Muscle of leg (tissue), 11 donors: ENCODE measurements around the gene TBC1D5. TPM values are rescaled to one million over a fixed set of nuclear protein-coding genes. Genes with fewer than 3 reads are reported as not detected.
"Not testable (repeated sequence)": the region's sequence is repeated elsewhere in the genome, so short reads cannot be mapped to it uniquely, and the experiment has no call there.

Experiments used
- DNase-seq: peaks from one replicate; pipeline ENCODE4 v3.0.0; 2013
- H3K27ac ChIP-seq: one replicate; pipeline ENCODE4 v1.5.1; 2013; ENCODE audit warnings: mild to moderate bottlenecking, low read length, control low read depth
- H3K27me3 ChIP-seq: one replicate; pipeline ENCODE4 v1.6.1; 2013; ENCODE audit warnings: low read length; ENCODE audit not compliant: control insufficient read depth, insufficient read depth
- H3K36me3 ChIP-seq: one replicate; pipeline ENCODE4 v1.6.1; 2013; ENCODE audit warnings: low read length; ENCODE audit not compliant: control insufficient read depth, insufficient read depth
- H3K4me1 ChIP-seq: one replicate; pipeline ENCODE4 v1.6.1; 2013; ENCODE audit warnings: low read length; ENCODE audit not compliant: control insufficient read depth, insufficient read depth
- H3K4me3 ChIP-seq: one replicate; pipeline ENCODE4 v1.5.1; 2013; ENCODE audit warnings: low read length, control low read depth
- H3K9me3 ChIP-seq: replicated peaks from 2 replicates; pipeline ENCODE4 v1.6.1; 2013; ENCODE audit warnings: low read depth, low read length; ENCODE audit not compliant: control insufficient read depth
- WGBS: methylation state at CpG from one replicate; pipeline ENCODE4 v1.1.5; 2013; ENCODE audit warnings: missing lambda C conversion rate; ENCODE audit not compliant: insufficient coverage; 5-methylcytosine and 5-hydroxymethylcytosine counted together
- polyA plus RNA-seq, 8 donors: library from polyadenylated mRNA; unstranded; fragments of 120-200 nt; gene quantifications; one replicate each; pipeline versions ENCODE4 v1.2.1 to v1.2.3, GENCODE V29; 2013; ENCODE audit warnings: inconsistent platforms in 1 of 8, low replicate concordance in 1 of 8; ENCODE audit not compliant: insufficient read length in 8 of 8, insufficient read depth in 1 of 8
- total RNA-seq: library from RNA; stranded (reverse); fragments of 120-200 nt; gene quantifications from one replicate; pipeline ENCODE4 v1.2.4, GENCODE V29; 2013

TBC1D5 gene
- total and polyA plus RNA-seq, 9 donors, result 19.0 to 58.7 (median 32.6) TPM

DNA sequence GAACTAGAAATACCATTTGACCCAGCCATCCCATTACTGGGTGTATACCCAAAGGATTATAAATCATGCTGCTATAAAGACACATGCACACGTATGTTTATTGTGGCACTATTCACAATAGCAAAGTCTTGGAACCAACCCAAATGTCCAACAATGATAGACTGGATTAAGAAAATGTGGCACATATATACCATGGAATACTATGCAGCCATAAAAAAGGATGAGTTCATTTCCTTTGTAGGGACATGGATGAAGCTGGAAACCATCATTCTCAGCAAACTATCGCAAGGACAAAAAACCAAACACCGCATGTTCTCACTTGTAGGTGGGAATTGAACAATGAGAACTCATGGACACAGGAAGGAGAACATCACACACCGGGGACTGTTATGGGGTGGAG, 210.0 kb downstream of the TBC1D5 start:
- WGBS, result 100% methylated on average over 2 of the region's 4 CpGs
- not testable (repeated sequence) for H3K4me1 ChIP-seq

DNA sequence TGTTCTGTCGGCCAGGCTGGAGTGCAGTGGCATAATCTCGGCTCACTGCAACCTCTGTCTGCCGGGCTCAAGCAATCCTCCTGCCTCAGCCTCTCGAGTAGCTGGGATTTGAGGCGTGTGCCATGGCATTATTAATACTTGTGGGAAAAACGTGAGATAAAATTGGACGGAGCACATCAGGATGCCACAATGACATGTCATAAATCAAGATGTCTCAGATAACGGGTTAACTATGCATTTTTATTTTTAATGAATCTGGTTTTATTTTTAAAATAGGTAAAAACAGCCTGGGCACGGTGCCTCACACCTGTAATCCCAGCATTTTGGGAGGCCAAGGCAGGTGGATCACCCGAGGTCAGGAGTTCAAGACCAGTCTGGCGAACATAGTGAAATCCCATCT, 212.8 kb downstream of the TBC1D5 start:
- Histone ChIP-seq H3K27ac (no peak overlapping the region), H3K4me3 (no peak overlapping the region), H3K9me3 (no peaks in the 10 kb centered on the region), H3K36me3 (no peaks in the 10 kb centered on the region), H3K27me3 (no peaks in the 10 kb centered on the region), H3K4me1 (no peaks in the 10 kb centered on the region)
- no peak for DNase-seq
- 87% methylated on average over 6 of the region's 11 CpGs for WGBS

More for the DNA sequence above, 210.0 kb downstream of the TBC1D5 start:
- H3K9me3 ChIP-seq, H3K27ac ChIP-seq, DNase-seq, H3K36me3 ChIP-seq, H3K27me3 ChIP-seq, H3K4me3 ChIP-seq: not testable (repeated sequence)

DNA sequence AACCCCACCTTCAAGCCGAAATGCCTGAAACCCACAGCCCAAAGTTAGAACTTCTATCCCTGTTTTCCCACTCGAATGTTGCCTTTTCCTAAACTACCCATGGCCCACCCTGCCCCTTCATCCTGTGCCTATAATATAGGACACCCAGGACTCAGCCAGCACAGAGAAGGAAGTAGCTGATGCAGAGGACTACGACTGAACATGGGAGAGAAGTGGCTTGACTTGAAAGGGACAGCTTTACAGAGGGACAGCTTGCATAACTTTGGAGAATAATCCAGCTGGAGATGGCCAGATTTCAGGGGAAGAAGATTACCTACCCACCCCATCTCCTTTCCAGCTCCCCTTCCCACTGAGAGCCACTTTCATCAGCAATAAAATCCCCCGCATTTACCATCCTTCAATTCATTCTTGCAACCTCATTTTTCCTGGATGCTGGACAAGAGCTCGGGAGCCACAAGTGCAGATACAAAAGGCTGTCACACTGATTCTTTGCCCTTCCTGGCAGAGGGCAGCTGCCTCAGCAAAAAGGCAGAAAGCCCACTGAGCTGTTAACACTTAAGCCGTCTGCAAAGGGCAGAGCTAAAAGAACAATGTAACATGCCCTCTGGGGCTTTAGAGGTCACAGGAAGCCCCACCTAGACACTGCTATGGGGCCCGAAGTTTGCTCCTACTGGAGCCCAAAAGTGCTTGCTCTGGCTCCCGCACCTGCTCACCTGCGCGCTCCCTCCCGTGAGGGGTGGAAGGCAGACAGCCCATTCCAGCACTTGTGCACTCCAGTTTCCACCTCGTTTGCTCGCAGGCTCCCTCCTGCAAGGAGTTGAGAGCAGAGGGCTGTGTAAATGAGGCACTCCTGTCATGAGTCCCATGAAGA, 224.0 kb downstream of the TBC1D5 start:
- Histone ChIP-seq H3K36me3 (peaks cover 4% of the 10 kb centered on the region), H3K4me3 (no peak overlapping the region), H3K4me1 (no peaks in the 10 kb centered on the region), H3K27ac (no peak overlapping the region), H3K27me3 (no peaks in the 10 kb centered on the region), H3K9me3 (no peaks in the 10 kb centered on the region)
- WGBS, result 69% methylated on average over 8 of the region's 13 CpGs
- DNase-seq, result no peak

DNA sequence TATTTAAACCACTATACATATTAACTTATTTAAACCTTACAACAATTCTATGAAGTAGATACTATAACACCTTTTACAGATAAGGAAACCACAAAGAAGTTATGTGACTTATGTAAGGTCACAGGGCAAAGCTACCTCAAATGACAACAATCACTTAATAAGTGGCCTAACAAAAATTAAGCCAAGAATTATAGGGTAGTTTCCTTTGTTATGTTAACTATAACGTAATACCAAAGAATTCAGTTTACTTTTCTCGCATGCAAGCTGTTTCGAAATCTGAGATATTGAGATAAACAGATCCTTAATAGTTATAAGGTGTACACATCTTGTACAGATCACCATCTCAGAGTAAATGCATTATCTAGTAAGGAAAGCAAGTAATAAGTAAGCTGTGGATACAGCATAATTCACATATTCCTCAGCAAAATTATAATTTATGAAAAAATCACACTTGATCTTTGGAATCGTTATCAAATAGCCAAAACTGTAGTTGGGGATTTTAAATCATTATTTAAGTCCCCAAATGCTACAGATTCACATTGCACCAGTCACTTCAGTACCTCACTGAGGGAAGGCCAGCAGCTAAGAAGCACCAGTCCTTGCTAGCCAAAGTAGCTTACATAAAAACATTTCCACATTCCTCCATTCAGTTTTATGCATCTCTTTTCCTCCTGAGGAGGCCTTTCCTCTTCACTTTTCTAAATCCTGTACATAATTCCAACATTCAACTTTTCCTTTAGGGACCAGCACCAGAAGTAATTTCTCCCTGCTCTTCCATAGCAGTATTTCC, 226.8 kb downstream of the TBC1D5 start:
- WGBS, result no CpG with 5 or more reads among the region's 4 CpGs
- H3K4me1 ChIP-seq, result no peaks in the 10 kb centered on the region
- no peaks in the 10 kb centered on the region for H3K27me3 ChIP-seq
- H3K9me3 ChIP-seq, result no peaks in the 10 kb centered on the region
- no peak overlapping the region for H3K4me3 ChIP-seq
- DNase-seq, result peak; percentile 13
- no peak overlapping the region for H3K27ac ChIP-seq
- peaks cover 4% of the 10 kb centered on the region for H3K36me3 ChIP-seq

DNA sequence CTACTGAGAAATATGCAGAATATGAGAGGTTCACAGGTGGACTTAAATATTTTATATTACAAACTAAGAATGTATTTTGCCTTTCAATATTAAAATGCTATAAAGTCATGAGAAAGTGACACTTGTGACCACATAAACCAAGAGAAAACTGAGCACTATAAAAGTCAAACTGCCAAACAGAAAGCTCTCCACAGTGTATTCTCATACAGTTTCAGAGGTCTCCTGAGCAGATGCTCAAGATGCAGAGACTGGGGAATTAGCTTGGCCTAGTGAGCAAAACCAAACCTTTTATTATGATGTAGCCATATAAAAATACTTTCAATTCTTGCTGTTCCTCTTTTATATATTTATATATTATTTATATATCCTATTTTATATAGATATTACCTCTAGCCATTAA, 227.8 kb downstream of the TBC1D5 start:
- no peaks in the 10 kb centered on the region for H3K9me3 ChIP-seq
- H3K36me3 ChIP-seq, result peaks cover 4% of the 10 kb centered on the region
- no peak overlapping the region for H3K27ac ChIP-seq
- H3K27me3 ChIP-seq, result no peaks in the 10 kb centered on the region
- no peak for DNase-seq
- H3K4me1 ChIP-seq, result no peaks in the 10 kb centered on the region
- H3K4me3 ChIP-seq, result no peak overlapping the region

DNA sequence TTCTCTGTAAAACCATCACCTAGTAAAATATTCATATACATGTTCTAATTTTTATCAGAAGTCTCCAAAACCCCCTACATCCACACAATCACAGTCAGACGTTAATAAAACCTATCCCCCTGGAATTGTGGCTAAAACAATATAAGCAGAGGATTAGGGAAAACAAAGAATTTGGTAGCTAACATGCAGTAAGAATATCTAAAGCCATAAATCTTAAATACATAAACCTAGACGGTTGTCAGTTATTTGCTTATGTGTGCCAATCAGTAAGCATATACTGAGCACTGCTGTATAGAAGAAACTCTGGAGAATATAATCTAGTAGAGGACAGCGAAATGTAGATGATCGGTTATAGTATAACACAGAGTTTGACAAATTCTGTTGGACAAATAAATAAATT, 232.2 kb downstream of the TBC1D5 start:
- Histone ChIP-seq H3K4me3 (no peak overlapping the region), H3K27ac (no peak overlapping the region), H3K4me1 (no peaks in the 10 kb centered on the region), H3K9me3 (no peaks in the 10 kb centered on the region), H3K36me3 (no peaks in the 10 kb centered on the region), H3K27me3 (no peaks in the 10 kb centered on the region)
- WGBS, result no CpG with 5 or more reads among the region's 4 CpGs
- no peak for DNase-seq

DNA sequence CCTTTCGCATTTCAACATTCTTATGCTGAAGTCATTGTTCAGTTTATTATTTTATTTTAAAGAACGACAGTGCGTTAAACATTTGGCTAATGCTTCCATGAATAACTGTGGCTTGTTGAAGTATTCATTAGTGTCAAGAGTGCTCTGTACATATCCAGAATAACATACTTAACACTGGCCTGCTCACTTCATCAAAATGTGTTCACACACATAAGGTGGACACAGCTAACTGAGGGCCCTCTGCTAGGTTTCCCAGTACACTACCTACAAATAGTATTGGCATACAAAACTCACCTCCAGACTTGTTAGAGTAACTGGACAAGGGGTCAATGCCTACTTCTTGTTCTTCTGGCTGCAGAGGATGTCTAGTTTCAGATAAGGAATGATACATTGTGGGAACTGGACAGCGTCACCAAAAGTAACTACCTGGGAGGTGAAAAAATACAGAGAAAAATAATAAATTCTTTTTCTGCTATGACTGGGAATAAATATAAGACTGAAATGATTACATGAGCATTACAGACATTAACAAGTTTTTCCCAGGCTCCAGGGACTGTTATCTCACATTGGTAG, 234.2 kb downstream of the TBC1D5 start:
- Histone ChIP-seq H3K4me3 (no peak overlapping the region), H3K9me3 (no peaks in the 10 kb centered on the region), H3K4me1 (no peaks in the 10 kb centered on the region), H3K27ac (no peak overlapping the region), H3K36me3 (no peaks in the 10 kb centered on the region), H3K27me3 (no peaks in the 10 kb centered on the region)
- WGBS, result no CpG with 5 or more reads among the region's 4 CpGs
- no peak for DNase-seq

DNA sequence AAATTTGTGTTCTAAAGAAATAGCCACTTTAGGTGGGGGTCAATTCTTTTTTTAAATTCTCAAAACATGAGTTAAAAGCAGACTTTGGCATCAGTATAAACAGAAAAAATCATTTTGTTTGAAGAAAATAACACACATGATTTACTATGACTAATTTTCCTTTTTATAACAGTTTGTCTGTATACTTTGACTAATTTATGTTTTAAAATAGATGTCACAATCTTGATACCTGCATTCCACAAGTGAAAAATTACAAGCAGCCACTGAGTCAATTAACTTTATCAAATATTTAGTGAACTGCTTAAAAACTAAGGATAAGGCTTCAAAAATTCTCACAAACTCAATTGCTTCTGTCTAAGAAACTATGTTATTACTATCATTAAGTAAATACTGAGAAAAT, 235.0 kb downstream of the TBC1D5 start:
- Histone ChIP-seq H3K27ac (no peak overlapping the region), H3K36me3 (no peaks in the 10 kb centered on the region), H3K9me3 (no peaks in the 10 kb centered on the region), H3K4me3 (no peak overlapping the region), H3K4me1 (no peaks in the 10 kb centered on the region), H3K27me3 (no peaks in the 10 kb centered on the region)
- DNase-seq, result no peak

DNA sequence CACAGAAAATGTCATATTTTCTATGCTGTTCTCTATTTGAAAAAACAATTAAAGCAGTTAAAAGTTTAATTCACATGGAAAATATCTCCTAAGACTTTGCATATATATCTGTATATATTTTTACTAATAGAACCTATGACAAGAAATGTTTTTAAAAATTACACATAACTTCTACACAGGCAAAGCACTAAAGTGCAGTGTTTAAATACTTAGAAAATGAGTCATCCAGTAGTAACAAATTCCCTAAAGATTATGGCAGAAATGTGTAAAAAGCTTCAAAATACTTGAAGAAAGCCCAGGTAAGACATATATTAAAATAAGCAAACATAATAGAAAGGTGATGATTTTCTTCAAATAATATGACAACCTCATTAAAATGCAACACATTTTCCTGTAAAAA, 236.6 kb downstream of the TBC1D5 start:
- Histone ChIP-seq H3K27me3 (no peaks in the 10 kb centered on the region), H3K4me3 (no peak overlapping the region), H3K36me3 (no peaks in the 10 kb centered on the region)

DNA sequence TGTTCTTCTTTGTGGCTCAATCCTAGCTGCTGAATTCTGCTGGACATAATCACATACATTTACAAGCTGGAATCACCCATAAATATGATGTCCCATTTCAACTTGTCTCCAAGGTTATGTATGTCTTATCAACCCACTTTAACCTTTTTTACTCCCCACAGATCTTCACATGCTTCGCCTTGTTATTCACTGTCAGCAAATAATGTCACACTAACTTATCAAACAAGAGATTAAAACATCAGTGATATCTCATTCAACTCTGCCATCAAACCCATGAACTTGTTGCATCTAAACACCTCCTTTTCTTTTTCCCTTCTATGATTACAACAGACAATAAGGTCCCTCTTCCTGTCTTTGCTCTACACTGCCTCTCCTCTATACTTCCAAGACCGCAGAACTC, 240.7 kb downstream of the TBC1D5 start:
- Histone ChIP-seq H3K27ac (no peak overlapping the region), H3K36me3 (no peaks in the 10 kb centered on the region), H3K4me3 (no peak overlapping the region), H3K4me1 (no peaks in the 10 kb centered on the region), H3K9me3 (no peaks in the 10 kb centered on the region), H3K27me3 (no peaks in the 10 kb centered on the region)
- 100% methylated on average over 1 of the region's 2 CpGs for WGBS
- no peak for DNase-seq

More for the DNA sequence above, 236.6 kb downstream of the TBC1D5 start:
- H3K9me3 ChIP-seq, result no peaks in the 10 kb centered on the region
- no peak overlapping the region for H3K27ac ChIP-seq
- no peak for DNase-seq
- H3K4me1 ChIP-seq, result no peaks in the 10 kb centered on the region
